ENCODE results near the gene CACNA1H. TPM values are rescaled to one million over a fixed set of nuclear protein-coding genes. Genes with fewer than 3 reads are reported as not detected.

CACNA1H gene
- total RNA-seq, 1 experiment from 2014 or later = 19.7 TPM

GRCh38 chr16:1257561-1258224 is 104.8 kb downstream of the CACNA1H start:
- Histone ChIP-seq H3K27me3 (replicated peaks; ENCODE audit: insufficient read depth, low read depth, low read length, poor library complexity) (no peaks in the 10 kb centered on the region), H3K4me1 (ENCODE audit: insufficient read depth, low read length, poor library complexity, severe bottlenecking) (no peaks in the 10 kb centered on the region), H3K9me3 (ENCODE audit: low read depth, low read length, poor library complexity, severe bottlenecking) (no peaks in the 10 kb centered on the region), H3K4me3 (ENCODE audit: low read depth, low read length, poor library complexity, severe bottlenecking) (no peak overlapping the region), H3K36me3 (ENCODE audit: insufficient read depth, low read length, poor library complexity, severe bottlenecking) (no peaks in the 10 kb centered on the region), H3K27ac (ENCODE audit: low read depth, low read length, poor library complexity, severe bottlenecking) (no peak overlapping the region)
- CTCF ChIA-PET = no interaction called here
- DNase-seq (ENCODE audit: low spot score) = no peak
- no TSS peak for BruUV-seq (replicated peaks)
- no peak for TF ChIP-seq EZH2 (IDR thresholded peaks at IDR 0.05; ENCODE audit: borderline replicate concordance, low read depth, low read length, poor library complexity, severe bottlenecking)
- TF ChIP-seq, protein P1, sequence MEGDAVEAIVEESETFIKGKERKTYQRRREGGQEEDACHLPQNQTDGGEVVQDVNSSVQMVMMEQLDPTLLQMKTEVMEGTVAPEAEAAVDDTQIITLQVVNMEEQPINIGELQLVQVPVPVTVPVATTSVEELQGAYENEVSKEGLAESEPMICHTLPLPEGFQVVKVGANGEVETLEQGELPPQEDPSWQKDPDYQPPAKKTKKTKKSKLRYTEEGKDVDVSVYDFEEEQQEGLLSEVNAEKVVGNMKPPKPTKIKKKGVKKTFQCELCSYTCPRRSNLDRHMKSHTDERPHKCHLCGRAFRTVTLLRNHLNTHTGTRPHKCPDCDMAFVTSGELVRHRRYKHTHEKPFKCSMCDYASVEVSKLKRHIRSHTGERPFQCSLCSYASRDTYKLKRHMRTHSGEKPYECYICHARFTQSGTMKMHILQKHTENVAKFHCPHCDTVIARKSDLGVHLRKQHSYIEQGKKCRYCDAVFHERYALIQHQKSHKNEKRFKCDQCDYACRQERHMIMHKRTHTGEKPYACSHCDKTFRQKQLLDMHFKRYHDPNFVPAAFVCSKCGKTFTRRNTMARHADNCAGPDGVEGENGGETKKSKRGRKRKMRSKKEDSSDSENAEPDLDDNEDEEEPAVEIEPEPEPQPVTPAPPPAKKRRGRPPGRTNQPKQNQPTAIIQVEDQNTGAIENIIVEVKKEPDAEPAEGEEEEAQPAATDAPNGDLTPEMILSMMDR (conservative IDR thresholded peaks at IDR 0.05; ENCODE audit: low read depth, low read length) = no peak
- intact Hi-C loops (cut with micrococcal nuclease; ENCODE audit: unreplicated experiment) = no loop called here
- POLR2A ChIA-PET (ENCODE audit: low non-redundant PET) = no interaction called here

DNA sequence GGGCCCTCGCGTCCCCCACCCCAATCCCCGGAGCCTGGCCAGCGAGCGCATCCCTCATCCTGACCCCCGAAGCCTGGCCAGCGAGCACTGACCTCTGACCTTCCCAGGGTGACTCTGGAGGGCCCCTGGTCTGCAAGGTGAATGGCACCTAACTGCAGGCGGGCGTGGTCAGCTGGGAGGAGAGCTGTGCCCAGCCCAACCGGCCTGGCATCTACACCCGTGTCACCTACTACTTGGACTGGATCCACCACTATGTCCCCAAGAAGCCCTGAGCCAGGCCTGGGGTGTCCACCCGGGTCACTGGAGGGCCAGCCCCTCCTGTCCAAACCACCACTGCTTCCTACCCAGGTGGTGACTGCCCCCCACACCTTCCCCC is 105.3 kb downstream of the CACNA1H start:
- intact Hi-C loops (cut with micrococcal nuclease; ENCODE audit: unreplicated experiment) = no loop called here
- Histone ChIP-seq H3K4me1 (ENCODE audit: insufficient read depth, low read length, poor library complexity, severe bottlenecking) (no peaks in the 10 kb centered on the region), H3K4me3 (ENCODE audit: low read depth, low read length, poor library complexity, severe bottlenecking) (no peak overlapping the region), H3K27me3 (replicated peaks; ENCODE audit: insufficient read depth, low read depth, low read length, poor library complexity) (no peaks in the 10 kb centered on the region), H3K9me3 (ENCODE audit: low read depth, low read length, poor library complexity, severe bottlenecking) (no peaks in the 10 kb centered on the region), H3K27ac (ENCODE audit: low read depth, low read length, poor library complexity, severe bottlenecking) (no peak overlapping the region), H3K36me3 (ENCODE audit: insufficient read depth, low read length, poor library complexity, severe bottlenecking) (no peaks in the 10 kb centered on the region)
- CTCF ChIA-PET = no interaction called here
- POLR2A ChIA-PET (ENCODE audit: low non-redundant PET) = no interaction called here
- no peak for DNase-seq (ENCODE audit: low spot score)
- TF ChIP-seq, protein P1 (conservative IDR thresholded peaks at IDR 0.05; ENCODE audit: low read depth, low read length) = no peak
- TF ChIP-seq EZH2 (IDR thresholded peaks at IDR 0.05; ENCODE audit: borderline replicate concordance, low read depth, low read length, poor library complexity, severe bottlenecking) = no peak
- no TSS peak for BruUV-seq (replicated peaks)

DNA sequence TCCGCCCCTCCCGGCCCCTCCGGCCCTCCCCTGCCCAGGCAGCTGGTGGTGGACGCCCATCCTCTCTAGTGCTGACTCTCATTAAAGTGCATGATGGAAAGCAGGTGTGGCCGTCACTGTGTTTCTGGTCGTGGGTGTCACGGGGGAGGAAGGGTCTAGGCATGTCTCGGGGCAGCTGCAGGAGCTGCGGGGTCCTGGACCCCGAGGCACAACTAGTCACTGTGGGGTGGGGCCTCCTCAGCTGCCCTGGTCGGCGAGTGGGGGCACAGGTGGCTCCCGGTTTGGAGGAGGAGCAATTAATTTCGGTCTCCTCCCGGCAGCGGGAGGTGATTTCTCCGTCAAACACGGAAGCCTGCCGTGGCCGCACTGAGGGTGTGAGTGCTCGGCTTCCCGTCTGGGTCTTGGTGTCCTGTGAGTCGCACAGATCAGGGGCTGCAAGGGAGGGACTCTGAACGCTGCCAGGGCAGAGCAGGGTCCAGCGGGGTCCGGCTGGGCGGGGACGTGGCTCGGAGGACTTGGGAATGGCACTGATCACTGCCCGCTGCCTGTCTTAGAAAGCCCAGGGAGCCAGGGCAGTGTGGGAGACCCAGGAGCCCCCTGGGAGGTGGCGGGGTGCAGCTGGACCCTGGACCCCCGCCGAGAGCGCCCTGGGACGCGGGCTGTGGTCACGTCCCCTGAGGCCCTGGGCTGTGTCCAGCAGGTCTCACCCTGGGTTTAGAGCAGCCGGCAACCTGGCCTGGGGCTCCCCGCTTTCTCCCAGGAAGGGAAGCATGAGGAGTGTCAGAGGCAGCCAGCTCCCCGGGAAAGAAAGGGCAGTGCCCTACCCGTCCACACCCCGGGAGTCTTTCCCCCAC is 106.2 kb downstream of the CACNA1H start:
- Histone ChIP-seq H3K9me3 (ENCODE audit: low read depth, low read length, poor library complexity, severe bottlenecking) (no peaks in the 10 kb centered on the region), H3K27me3 (replicated peaks; ENCODE audit: insufficient read depth, low read depth, low read length, poor library complexity) (no peaks in the 10 kb centered on the region), H3K4me3 (ENCODE audit: low read depth, low read length, poor library complexity, severe bottlenecking) (no peak overlapping the region), H3K36me3 (ENCODE audit: insufficient read depth, low read length, poor library complexity, severe bottlenecking) (no peaks in the 10 kb centered on the region), H3K4me1 (ENCODE audit: insufficient read depth, low read length, poor library complexity, severe bottlenecking) (no peaks in the 10 kb centered on the region), H3K27ac (ENCODE audit: low read depth, low read length, poor library complexity, severe bottlenecking) (no peak overlapping the region)
- no peak for DNase-seq (ENCODE audit: low spot score)
- ChIA-PET POLR2A (ENCODE audit: low non-redundant PET) (no interaction called here), CTCF (no interaction called here)
- intact Hi-C loops (cut with micrococcal nuclease; ENCODE audit: unreplicated experiment) = no loop called here
- TF ChIP-seq, protein P1 (conservative IDR thresholded peaks at IDR 0.05; ENCODE audit: low read depth, low read length) = no peak
- no peak for TF ChIP-seq EZH2 (IDR thresholded peaks at IDR 0.05; ENCODE audit: borderline replicate concordance, low read depth, low read length, poor library complexity, severe bottlenecking)
- BruUV-seq (replicated peaks) = no TSS peak

Measured in A673 (cell line).